Neural progenitor cell (in vitro differentiated cells): ENCODE measurements around the gene EPB41L3.

Experiments
- CTCF ChIP-seq: fragments of 200-600 bp; sonication (generic); IDR thresholded peaks from 2 replicates; pipeline ENCODE4 v1.5.1; 2017; ENCODE audit warnings: antibody characterized with exemption, mild to moderate bottlenecking
- EZH2 ChIP-seq: fragments of 200-600 bp; sonication (generic); IDR thresholded peaks from 2 replicates; pipeline ENCODE4 v1.6.1; 2017; ENCODE audit warnings: antibody characterized with exemption, mild to moderate bottlenecking, moderate library complexity
- EZH2phosphoT487 ChIP-seq: fragments of 200-600 bp; sonication (generic); IDR thresholded peaks from 2 replicates; pipeline ENCODE4 v1.6.1; 2017; ENCODE audit warnings: antibody characterized with exemption

GRCh38 chr18:5546660-5547059 lies 2.9 kb upstream of the EPB41L3 start:
- TF ChIP-seq CTCF (peak; percentile 63), EZH2 (no peak), EZH2phosphoT487 (no peak)
